Measurements from ENCODE around the gene HFE.

DNA sequence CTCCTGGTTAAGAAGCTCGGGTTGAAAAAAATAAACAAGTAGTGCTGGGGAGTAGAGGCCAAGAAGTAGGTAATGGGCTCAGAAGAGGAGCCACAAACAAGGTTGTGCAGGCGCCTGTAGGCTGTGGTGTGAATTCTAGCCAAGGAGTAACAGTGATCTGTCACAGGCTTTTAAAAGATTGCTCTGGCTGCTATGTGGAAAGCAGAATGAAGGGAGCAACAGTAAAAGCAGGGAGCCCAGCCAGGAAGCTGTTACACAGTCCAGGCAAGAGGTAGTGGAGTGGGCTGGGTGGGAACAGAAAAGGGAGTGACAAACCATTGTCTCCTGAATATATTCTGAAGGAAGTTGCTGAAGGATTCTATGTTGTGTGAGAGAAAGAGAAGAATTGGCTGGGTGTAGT lies 2.0 kb downstream of the HFE start:
- TF ChIP-seq, protein P1, sequence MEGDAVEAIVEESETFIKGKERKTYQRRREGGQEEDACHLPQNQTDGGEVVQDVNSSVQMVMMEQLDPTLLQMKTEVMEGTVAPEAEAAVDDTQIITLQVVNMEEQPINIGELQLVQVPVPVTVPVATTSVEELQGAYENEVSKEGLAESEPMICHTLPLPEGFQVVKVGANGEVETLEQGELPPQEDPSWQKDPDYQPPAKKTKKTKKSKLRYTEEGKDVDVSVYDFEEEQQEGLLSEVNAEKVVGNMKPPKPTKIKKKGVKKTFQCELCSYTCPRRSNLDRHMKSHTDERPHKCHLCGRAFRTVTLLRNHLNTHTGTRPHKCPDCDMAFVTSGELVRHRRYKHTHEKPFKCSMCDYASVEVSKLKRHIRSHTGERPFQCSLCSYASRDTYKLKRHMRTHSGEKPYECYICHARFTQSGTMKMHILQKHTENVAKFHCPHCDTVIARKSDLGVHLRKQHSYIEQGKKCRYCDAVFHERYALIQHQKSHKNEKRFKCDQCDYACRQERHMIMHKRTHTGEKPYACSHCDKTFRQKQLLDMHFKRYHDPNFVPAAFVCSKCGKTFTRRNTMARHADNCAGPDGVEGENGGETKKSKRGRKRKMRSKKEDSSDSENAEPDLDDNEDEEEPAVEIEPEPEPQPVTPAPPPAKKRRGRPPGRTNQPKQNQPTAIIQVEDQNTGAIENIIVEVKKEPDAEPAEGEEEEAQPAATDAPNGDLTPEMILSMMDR (conservative IDR thresholded peaks at IDR 0.05; ENCODE audit: low read length), result no peak
- no peak for TF ChIP-seq EZH2phosphoT487 (IDR thresholded peaks at IDR 0.05; ENCODE audit: borderline replicate concordance, low read depth, low read length)

All from OCI-LY7 (cell line).